ENCODE results near the gene MAD1L1.

DNA sequence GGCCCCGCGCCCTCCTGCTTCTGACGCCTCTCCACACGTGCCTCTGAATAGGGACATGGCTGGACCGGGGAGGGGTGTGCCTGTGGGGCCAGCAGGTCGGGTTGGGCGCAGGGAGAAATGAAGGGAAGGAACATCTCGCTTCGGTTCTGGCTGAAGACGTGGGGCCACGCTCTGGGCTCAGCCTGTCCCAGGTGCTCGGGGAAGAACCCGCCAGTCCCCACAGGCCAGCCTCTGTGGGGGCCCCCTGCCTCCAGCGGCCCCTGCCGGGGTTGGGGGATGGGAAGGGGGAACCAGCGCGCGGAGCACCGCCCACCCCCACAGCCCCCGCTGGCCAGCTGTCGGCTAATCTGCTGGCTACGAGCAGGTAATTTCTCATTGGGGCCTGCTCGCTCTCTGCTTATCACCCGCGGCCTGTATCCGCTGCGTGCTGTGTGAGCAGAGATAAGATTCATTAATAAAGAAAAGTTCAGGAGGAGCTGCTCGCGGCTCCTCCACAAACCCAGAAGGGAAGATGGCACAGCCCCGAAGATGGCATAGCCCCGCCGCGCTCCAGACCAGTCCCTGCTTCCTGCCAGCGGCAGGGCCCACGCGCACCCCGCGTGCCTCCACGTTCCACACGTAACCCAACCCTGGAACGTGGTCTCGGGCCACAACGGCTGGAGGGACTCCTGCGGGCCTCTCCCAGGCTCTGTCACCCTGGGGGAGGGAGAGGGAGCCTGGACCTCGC lies 376.4 kb downstream of the MAD1L1 start:
- TF ChIP-seq CSDC2 (CRISPR knock-in tag; IDR thresholded peaks at IDR 0.05) (no peak), CREB5 (CRISPR knock-in tag; IDR thresholded peaks at IDR 0.05; ENCODE audit: low read depth) (no peak), ESRRG (CRISPR knock-in tag; IDR thresholded peaks at IDR 0.05) (no peak), CSRNP3 (CRISPR knock-in tag; IDR thresholded peaks at IDR 0.05) (no peak), ZFP3 (CRISPR knock-in tag; IDR thresholded peaks at IDR 0.05) (no peak), ZFP30 (CRISPR knock-in tag; IDR thresholded peaks at IDR 0.05) (no peak), SNAI2 (CRISPR knock-in tag; IDR thresholded peaks at IDR 0.05) (no peak), ARNTL (CRISPR knock-in tag; IDR thresholded peaks at IDR 0.05; ENCODE audit: borderline replicate concordance, low read depth) (no peak), RARB (CRISPR knock-in tag; IDR thresholded peaks at IDR 0.05) (no peak)
- TF ChIP-seq, protein P1, sequence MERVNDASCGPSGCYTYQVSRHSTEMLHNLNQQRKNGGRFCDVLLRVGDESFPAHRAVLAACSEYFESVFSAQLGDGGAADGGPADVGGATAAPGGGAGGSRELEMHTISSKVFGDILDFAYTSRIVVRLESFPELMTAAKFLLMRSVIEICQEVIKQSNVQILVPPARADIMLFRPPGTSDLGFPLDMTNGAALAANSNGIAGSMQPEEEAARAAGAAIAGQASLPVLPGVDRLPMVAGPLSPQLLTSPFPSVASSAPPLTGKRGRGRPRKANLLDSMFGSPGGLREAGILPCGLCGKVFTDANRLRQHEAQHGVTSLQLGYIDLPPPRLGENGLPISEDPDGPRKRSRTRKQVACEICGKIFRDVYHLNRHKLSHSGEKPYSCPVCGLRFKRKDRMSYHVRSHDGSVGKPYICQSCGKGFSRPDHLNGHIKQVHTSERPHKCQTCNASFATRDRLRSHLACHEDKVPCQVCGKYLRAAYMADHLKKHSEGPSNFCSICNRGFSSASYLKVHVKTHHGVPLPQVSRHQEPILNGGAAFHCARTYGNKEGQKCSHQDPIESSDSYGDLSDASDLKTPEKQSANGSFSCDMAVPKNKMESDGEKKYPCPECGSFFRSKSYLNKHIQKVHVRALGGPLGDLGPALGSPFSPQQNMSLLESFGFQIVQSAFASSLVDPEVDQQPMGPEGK (CRISPR knock-in tag; IDR thresholded peaks at IDR 0.05; ENCODE audit: borderline replicate concordance): no peak

All from SK-N-SH treated with all-trans-retinoic acid at 6 μM for 48 hours (cell line).